GM19372 (cell line): ENCODE measurements around the gene DLEU7.

Experiments
- ATAC-seq: cut with Tn5 transposase; IDR thresholded peaks from one replicate; pipeline ENCODE4 v1.9.1; 2021; ENCODE audit warnings: mild to moderate bottlenecking, low read depth, moderate library complexity; ENCODE audit not compliant: unreplicated experiment

The DLEU7 gene

DNA sequence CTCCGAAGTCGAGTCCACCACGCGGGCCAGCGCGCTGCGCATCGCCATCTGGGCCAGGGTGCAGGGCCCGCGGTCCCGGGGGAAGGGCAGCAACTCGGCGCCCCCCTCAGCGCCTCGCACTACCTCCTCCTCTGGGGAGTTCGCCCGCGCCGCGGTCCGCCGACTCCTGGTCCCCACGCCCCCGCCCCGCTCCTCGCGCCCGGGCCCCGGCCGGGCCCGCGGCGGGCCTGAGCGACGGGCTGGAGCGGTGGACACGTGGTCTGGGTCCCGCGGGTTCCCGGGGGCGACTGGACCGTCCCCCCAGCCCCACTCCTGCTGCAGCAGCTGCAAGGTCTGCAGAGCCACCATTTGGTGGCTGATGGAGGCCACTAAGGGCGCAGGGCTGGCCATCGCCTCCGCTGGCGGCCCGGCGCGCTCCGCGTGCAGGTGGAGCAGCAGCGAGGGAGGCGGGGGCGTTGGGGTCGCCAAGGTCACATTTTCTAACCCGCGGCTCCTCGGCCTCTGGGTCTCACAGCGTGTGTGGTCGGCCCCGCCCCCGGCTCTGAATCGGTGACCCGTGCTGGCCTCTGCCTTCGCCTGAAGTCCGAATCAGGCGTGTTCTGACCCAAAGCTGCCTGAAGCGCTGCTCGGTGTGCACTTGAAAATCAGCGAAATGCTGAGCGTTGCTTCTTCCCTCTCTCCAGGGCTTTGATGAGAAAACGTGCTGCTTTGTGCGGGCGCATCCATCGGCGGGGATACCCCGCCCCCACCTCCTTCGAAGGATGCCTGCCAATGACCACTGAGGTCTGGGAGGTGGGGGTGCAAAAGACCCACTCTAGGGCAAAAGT lies at the start of gene DLEU7:
DLEU7 (minus strand) TSS at position 436 of the 827 bp plus-strand sequence; CDS start at position 390, 46 bp downstream.
- no peak for ATAC-seq

DNA sequence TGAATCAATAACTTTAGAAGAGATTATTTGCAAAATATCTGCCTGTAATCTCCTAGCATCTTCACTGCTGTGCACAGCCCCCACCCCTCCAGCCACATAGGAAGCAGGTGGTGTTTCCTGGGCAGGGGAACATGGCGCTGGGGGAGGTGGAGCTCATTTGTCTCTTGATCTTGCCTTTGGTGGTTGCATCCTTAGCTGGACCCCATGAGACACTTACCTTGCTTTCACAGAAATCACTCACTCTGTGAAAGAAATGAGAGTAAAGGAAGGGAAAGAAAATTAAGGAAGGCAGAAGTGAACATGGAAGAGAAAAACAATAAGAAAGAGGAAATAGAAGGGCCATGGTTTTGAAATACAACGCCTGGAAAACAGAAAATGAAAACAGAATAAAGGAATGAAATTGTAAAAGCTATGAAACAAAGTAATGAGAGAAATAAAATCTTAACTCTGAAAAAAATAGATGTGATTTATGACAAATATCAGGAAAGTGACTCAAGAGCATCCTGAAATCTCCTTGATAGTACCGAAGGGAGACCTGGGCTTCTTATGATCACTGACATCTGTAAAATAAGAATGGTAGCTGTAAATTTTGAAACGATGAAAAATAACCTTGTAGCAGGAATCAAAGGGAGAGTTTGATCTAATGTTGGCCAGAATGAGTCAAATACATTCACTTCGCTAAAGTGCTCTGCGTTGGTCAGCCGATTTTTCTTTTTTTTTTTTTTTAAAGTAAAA lies 48.9 kb upstream of the DLEU7 start:
- peak; percentile 34 for ATAC-seq

DNA sequence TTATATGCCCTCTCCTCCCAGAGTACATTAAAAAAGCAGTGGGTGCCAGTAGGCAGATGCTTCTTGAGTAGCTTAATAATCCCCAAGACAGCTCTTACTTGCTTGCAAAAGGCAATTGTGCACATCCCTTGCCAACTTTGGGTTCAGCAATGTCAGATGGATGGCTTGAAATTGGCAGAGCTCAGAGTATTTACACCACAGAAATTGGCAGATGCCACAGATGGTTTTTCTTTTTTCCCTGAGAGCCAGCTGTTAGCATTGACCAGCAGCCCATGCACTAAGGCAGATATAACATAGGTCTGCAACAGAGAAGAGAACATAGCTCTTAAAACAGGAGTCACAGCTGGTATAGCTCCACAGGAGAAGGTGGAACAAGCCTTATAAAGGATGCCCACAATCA lies 47.7 kb upstream of the DLEU7 start:
- ATAC-seq = no peak

DNA sequence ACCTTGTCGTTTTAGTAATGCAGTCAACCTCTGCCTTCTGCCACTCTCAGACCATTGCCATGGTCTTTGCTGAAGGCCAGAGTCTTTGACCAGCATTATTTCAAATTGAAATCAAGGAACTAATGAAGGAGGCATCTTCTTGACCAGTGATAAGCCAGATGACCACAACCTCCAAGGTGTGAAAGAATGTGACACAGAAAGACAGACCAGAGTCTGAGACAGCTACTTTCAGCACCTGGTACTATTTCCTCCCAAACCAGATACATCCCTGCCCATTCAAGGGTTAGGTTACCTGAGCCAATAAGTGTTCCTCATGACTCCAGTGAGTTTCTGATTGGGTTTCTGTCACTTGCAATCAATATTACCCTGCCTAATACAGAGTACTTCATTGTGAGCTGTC lies 45.8 kb upstream of the DLEU7 start:
- no peak for ATAC-seq

DNA sequence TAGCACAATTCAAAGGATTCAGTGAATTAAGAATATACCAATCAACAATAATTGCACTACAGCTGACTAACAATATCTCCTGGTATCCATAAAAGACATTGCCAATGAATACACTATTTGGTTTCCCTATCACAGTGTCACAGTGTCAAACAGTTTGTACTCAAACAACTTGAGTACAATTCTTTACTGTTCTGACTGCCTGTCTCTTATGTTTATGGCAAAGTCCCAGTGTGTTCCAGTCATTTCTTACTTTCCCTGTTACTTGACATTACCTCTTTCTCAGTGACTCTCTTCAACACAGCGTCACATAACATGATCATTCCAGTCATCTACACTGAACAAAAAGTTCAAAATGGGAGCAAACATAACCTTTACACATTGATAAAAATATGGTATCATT lies 44.9 kb upstream of the DLEU7 start:
- ATAC-seq = no peak

DNA sequence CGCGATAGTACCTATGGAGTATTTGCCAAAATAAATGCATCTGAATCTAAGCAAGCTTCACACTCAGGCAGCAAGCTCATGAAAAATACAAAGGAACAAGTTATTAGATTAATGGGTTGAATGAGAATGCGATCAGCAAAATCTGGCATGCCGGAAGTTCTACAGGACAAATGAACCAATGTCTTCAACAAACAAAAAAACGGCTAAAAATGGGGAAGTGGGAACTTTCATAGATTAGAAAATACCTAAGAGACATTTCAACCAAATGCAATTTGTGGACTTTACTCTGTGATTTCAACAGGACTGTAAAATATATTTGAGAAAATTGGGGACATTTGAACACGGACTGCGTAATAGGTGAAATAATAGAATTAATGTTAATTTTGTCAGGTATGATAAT lies 43.7 kb upstream of the DLEU7 start:
- ATAC-seq = no peak

DNA sequence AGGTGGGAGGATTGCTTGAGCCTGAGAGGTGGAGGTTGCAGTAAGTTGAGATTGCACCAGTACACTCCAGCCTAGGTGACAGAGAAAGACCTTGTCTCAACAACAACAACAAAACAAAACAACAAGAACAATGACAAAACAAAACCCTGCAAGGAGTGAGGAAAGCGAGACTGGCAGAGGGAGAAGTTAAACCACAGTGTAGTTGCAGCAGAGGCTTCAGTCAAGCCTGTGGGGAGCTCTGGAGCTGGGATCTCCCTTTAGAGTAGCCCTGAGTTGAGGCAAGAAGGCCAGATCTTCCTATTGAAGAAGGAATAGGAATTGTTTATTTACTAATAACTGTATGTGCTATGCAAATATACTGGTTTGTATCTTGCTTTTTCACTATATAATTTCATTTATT lies 40.8 kb upstream of the DLEU7 start:
- no peak for ATAC-seq

DNA sequence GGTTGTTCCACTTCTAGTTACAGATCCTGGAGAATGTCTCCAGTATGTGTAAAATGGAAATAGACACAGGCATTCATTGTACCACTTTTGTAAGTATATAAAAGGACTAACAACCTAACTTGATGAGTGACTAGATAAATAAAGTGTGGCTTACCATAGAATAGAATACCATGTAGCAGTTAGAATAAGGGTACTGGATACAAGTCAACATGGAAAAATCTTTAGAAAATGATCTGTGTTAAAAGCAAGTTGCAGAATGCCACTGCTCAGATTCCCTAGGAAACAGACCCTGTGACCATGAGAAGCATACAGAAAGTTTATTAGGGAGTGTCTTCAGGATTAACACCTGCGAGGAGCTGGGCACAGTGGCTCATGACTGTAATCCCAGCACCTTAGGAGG lies 40.2 kb upstream of the DLEU7 start:
- no peak for ATAC-seq

DNA sequence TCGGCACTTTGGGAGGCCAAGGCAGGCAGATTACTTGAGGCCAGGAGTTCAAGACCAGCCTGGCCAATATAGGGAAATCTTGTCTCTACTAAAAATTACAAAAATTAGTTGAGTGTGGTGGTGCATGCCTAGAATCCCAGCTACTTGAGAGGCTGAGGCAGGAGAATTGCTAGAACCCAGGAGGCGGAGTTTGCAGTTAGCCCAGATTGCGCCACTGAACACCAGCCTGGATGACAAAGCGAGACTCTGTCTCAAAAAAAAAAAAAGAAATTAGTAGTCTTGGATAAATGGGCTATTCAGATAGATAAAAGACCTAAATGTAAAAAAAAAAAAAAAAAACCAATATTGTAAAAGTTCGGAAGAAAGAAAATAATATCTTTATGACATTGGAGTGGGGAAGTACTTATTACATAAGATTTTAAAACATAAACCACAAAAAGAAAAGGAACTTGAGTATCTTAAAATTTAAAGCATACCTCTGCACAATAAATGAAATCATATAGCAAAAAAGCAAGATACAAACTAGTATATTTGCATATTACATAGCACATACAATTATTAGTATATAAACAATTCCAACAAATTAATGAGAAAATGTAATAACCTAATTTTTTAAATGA lies 39.4 kb upstream of the DLEU7 start:
- no peak for ATAC-seq

DNA sequence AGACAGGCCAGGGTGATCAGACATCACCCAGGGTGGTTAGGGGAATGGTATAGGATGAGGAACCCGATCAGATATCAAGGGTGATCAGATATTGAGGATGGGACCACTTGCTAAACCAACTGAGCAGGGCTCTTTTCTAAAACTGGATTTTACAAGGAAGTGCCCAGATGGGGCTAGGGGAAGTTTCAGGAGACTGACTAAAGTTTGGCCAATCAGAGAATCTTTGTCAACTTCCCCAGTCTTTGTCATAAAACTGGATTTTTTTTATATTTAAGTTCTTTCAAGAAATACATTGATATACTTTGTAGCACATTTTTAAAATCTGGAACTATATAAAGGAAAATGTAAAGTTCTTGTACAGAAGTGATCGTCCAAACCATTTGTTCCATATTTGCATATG lies 30.5 kb upstream of the DLEU7 start:
- ATAC-seq = no peak

DNA sequence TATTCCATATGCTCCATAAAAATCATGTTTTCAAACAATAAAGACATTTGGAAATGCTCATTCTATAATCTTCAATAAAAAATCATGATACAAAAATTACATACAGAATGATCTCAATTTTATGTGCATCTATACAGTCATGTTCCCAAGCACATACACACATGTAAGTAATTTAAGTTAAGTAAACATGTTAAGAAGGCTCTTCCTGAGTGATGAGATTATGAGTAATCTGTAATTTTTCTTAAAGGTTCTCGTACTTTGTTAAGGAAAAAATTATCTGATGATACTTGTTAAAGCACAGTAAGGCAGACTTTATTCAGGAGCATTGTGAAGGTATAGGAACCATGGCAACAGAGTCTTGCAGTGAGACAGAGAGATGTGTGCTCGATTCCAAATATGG lies 30.0 kb upstream of the DLEU7 start:
- no peak for ATAC-seq

DNA sequence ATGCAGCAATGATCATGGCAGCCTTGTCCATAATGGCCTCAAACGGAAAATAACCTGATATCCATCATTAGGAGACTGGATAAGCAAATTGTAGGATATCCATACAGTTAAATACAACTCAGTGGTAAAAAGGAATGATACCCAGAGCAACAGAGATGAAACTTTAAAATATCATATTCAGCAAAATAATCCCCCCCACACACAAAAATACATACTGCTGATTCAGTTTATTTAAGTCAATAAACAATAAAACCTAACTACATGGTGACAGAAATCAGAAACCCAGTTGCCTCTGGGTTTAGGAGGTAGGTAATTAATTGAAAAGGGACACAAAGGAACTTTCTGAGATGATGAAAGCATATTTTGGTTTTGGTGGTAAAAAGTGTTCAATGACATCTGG lies 27.9 kb upstream of the DLEU7 start:
- ATAC-seq = no peak

DNA sequence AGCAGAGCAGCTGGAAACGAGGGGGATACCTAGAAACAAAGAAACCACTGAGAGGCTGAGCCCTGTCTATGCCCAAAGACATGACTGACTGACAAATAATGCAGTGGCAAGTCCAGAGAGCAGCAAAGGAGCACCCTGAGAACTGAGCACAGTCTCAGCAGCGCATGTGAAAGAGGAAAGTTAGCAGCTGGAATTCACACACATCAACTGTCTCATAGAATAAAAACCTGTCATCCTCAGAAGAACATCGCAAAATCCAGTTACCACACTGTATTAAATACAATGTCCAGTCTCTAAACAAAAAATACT lies 24.1 kb upstream of the DLEU7 start:
- ATAC-seq = no peak

DNA sequence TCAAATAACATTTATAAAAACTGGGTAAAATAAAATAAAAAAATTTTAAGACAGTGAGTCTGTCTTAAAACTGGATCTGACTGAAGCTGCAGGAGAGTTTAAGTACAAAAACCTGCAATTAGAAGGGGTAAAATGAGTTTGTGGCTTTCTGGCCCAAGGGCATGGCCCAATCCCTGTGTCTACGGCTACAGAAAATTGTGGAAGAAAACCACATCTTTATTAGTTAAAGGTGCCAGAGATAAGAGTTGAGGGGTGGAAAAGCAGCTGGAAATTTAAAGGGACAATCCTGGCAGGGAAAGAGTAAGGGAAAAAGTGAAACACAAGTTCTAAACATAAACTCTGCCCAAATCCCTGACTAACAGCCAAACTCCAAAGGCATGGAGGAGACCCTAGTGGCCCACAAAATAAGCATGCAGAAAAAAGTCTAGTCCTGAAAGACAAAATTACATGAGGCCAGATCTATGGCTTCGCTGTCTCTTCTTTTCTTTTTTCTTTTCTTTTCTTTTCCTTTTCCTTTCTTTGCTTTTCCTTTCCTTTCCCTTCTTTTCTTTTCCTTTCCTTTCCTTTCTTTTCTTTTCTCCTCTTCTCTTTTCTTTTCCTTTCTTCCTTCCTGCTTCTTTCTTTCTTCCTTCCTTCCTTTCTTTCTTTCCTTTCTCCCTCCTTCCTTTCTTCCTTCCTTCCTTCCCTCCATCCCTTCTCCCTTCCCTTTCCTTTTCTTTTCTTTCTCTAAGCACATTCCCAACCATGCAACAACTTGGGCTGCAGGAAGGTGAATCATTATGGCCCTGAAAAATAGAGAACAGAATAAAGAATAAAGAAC lies 23.5 kb upstream of the DLEU7 start:
- ATAC-seq = no peak

DNA sequence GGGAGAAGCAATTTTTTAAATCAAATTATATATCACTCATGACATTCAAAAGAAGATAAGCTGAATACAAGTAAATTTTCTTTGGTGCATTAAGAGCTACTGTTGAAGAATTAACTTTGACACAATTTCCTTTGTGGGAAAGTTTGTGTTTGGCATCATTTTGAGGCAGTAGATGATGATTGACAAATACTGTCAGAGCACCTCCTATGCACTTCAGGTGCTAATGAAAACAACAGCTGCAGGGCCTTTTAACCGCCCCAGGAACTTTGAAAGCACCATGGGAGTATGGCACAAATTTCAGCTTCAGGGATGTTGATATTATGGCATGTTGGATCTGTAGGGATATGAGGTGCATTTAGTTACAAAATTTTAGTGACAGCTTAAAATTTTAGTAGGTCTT lies 21.0 kb upstream of the DLEU7 start:
- no peak for ATAC-seq

DNA sequence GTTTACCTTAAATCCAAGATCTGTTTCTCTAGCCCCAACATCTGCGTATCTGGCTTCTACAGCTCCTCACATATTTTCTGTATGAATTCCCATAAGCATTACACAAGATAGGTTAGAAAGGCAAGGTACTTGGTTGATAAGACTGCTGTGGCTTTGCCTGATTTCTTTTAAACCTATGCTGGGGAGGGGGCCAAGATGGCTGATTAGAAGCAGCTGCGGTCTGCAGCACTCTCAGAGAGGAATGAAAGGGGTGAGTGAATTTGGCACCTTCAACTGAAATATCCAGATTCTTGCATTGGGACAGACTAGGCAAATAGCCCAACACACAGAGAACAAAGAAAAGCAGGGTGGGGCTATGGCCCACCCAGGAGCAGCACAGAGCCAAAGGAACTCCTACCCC lies 12.2 kb upstream of the DLEU7 start:
- no peak for ATAC-seq

DNA sequence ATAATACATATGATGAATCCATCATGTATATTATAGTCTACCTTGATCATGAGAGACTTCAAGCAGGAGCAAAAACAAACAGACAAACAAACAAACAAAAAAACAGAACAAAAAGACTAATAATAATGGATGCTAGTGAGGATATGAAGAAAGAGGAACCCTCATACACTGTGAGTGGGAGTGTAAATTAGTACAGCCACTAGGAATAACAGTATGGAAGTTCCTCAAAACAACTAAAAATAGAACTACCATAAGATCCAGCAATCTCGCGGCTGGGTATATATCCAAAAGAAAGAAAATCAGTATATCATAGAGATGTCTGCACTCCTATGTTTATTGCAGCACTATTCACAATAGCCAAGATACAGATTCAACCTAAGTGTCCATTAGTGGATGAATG lies 7.0 kb upstream of the DLEU7 start:
- ATAC-seq = no peak

DNA sequence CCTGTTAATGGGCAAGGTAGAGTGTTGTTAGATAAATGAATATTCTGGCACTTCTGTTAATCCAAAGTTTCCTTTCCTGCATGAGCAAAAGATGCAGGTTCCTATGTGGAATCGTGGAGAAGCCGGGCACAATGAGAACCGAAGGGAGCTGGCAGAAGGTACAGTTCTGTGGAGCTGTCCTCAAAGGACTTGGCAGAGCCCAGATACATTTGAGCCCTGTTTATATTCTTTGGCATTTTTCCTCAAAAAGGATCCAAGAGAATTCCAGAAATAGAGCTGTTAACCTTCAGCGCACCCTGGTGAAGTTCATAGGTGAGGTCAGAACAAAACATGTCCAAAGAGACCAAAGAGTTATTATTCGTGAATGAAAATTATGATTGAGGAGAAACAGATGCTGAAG lies 4.0 kb upstream of the DLEU7 start:
- ATAC-seq = no peak

DNA sequence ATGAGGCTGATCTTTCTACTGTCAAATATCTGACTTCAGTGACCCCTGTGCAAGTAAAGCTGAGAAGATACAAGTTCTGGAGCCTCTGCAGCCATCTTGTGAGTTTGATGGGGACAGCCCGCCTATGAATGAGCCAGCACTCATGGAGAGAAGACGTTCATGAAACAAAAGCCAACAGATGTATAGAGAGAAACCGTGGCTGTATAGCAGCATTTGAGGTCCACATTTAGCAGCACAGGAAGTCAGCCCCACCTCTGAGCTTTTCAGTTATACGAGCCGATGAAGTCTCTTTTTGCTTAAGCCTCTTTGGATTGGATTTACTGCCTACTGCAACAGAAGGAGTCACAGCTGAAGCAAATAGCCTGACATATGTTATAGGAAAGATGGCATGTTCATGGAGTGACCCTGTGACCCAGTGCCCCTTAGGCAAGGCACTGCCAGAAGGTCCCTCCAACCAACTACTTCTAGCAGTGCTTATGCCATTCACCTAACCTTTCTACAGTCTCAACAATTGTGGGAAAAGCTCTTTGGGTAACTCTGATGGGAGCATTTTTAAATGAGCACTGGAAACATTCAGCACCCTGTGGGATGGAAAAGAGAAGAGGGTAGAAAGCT lies 3.5 kb upstream of the DLEU7 start:
- no peak for ATAC-seq

DNA sequence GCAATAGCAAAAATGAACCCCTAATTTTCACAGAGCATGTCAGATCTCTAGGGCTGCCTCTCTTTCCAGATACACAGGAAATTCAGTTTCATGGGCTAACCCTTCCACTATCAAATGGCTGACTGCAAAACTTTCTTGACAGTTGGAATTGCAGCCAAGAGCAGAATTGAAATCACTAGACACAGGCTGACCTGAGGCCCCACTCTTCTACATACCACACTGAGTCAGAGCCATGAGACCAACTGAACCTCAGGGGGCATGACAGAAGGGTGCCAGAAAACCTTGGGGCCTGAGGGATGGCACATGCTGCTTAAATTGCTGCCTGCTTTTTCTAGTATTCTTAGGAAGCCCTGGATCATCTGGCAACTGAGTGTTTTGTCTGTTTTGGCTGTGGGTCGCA lies 1.7 kb upstream of the DLEU7 start:
- ATAC-seq = no peak
